ENCODE data around the gene STXBP5L.
"Not testable (repeated sequence)": the region's sequence is repeated elsewhere in the genome, so short reads cannot be mapped to it uniquely, and the experiment has no call there.

Gene STXBP5L

DNA sequence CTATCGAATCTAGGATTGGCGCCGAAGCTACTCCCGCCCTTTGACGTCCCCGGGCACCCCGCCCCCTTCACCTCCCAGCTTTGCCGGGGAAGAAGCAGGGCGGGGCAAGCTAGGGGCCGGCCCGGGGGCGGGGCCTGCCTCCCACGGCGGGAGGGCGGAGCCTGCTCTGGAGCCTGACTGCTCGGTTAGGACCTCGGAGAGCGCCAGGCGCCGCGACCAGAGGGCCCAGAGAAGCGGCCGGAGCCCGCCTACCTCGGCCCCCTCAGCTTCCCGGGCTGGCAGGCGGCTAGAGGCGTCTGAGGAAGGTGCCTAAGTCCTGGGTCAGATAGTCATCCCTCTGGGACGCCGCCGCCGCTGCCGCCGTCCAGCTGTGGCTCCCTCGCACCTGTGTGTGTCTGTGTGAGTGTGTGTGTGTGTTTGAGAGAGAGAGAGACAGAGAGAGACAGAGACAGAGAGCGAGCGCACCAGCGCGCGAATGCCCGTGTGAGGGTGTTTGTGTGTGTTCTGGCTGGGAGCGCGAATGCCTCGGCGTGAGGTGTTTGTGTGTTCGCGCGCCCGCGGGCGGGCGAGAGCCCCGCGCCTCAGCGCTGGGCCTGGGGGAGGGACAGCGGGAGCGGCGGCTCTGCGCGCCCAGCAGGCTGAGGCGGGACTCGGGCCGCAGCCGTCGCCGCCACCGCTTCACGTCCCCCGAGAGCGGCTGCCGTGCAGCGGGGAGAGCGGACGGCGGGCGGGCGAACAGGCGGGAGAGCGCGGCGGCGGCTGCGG lies at the start of gene STXBP5L:
Gene STXBP5L (plus strand): TSS at position 176 of the 765 bp plus-strand sequence. CDS start 1,374 bp downstream, outside the sequence.
- no peak for DNase-seq

DNA sequence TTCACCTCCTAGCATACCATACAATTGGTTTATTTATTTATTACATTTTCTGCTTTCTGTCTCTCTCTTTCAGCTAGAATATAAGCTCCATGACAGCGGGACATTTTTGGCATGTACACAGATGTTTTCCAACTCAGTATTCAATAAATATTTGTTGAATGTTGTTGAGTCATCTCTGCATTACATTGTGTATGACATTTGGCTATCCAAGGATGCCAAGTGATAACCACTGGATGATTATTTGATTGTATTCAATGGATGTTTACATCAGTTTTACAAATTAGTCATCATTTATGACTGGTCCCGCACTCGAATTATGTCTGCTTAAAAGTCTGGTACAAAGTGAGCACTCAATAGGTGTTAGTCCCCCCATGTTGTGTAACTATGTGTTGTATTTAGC lies 49.5 kb upstream of the STXBP5L start:
- no peak for DNase-seq

DNA sequence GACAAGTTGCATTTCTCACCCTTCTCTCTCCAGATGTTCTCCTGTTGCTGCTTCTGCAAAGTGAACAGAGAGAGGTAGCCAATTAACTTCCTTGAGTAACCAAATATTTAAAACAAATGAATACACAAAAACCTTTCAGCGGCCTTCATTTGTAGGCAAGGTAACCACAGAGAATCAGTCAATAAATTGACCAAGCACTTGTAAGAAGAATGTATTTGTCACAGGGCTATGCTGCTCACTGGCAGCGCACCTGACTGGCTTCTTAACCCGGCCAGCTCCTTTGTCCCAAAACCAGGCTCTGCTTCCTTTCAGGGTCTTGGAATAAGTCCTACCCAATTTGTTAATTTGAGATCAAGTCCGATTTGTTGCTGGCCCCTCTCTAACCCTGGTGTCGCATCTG lies 43.5 kb upstream of the STXBP5L start:
- no peak for DNase-seq

DNA sequence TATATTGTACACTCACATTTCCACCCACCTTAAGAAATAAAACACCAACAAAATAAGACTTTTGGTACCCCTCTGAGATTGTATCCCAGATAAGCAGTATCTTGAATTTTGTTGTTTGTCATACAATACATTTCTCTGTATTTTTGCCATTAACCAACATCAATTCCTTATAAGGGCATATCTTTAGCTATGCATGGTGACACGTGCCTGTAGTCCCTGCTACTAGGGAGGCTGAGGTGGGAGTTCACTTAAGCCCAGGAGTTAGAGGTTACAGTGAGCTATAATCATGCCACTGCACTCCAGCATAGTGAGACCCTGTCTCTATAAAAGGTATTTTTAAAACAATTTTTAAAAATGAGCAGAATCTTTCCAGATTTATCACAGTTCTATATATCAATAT lies 32.5 kb upstream of the STXBP5L start:
- DNase-seq: no peak

DNA sequence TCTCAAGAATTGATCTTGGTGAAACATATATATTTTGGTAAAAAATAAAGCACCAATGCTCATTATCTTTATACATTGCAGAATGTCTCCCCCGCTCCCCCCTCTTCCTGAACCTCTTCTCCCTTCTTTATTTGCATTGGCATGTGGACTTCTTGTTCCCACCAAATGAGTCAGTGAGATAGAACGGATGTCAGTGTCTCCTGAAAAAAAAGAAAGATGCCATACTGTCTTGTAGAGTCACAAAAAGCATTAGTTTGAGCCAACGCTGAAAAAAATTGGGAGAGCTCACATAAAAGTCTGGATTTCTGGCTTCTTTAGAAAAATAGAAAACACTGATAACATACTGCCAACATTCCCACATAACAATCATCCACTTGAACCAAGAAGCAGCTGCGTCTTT lies 32.0 kb upstream of the STXBP5L start:
- DNase-seq: no peak

DNA sequence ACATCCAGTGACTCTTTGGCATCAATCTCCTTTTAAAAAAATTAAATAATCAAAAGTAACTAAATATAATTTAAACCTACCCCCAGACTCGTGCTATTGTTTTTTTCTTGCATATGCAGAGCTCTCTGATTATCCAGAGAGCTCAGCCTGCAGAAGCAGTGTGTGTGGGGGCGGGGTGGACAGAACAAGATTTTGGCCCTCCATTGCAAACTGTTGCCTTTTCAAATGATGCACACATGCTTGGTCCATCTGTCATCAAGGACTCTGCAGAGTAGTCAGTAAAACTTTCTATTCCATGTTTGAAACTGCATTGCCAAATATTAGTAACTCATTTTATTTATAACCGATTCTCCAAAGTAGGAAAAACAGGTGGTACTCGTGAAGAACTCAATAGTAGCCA lies 28.6 kb upstream of the STXBP5L start:
- DNase-seq: no peak

DNA sequence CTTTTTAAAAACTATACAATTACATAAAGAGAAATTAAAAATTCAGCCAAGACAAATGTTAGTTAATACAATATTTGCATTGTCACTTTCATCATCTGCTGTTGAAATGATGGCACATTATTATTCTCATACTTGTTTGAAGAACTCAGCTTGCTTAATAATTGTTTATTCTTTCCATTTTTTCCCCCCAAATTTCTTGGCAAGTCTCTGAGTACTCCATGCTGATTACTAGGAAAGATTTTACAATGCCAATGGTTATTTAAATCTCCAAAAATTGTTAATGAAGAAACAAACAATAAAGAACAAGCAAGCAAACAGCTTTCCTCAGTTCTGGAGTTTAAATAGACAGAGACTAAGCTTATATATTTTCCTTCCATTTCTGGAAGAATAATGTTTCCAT lies 15.1 kb upstream of the STXBP5L start:
- no peak for DNase-seq

DNA sequence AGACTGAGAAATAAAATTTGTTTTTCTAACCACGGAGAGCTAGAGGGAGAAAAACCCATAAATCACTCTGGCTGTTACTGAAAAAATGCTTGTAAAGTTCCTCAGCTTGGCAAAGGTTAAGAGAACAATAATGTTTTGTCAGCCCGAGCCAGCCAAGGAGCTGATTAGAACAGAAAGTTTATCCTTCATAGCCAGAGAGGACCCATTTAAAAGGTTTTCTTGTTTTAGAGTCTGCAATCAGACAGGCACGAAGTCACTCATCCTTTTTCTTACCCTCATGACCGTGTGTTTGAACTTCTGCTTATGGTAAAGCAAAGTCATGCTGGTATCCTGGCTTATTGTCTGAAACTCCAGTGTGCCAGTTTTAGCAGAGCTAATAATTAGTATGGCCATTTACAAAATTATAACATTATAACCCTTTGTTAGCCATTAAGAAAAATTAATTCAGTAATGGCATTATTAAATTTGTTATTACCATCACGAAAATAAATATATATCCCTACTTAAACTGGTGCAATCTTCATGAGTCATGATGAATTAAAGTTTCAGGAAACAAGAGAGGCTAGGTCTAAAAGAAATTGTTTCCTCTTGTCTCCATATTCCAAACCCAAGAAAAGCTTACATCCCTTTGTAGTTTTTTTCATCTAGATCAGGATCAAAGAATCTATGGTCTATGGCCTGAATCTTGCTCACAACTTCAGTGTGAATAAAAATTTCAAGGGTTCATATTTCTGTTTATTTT lies 13.5 kb upstream of the STXBP5L start:
- DNase-seq: no peak

DNA sequence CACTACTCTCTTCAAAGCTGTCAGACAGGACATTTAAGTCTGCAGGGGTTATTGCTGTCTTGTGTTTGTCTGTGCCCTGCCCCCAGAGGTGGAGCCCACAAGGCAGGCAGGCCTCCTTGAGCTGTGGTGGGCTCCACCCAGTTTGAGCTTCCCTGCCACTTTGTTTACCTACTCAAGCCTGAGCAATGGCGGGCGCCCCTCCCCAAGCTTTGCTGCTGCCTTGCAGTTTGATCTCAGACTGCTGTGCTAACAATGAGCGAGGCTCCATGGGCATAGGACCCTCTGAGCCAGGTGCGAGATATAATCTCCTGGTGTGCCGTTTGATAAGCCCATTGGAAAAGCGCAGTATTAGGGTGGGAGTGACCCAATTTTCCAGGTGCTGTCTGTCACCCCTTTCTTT lies 6.3 kb upstream of the STXBP5L start:
- not testable (repeated sequence) for DNase-seq

DNA sequence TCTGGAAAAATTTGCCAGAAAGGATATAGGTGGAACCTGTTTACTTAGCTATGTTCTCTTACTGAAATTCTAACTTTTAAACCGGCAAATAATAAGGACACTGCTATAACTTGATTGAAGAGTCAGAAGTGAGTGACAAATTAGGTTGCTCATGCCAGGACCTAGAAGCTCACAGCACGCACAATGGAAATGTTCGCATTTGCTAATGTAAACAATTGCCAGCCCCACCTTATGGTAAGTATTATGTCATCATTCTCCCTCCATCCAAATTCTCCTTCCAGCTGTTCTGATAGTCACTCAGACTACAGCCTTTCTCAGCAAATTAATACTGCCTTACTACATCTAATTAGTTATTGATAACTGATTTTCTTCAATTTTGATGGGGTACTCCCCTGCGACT lies 4.8 kb upstream of the STXBP5L start:
- no peak for DNase-seq

DNA sequence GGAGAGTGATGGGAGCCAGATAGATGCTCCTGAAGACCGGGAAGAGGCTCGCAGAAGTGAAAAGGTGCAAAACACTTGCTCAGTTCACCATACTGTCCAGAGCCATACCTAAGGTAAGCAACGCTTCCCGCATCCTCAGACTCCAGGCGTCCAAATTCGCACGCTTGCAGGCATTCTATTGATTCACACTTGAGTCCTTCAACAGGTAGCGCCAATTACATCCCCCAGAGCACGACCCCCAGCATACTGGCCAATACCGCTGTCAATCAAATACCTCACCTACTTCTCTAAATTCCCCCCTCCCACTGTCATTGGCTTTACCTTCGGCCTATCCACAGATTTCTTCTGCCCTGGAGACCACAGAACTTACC lies 361 bp upstream of the STXBP5L start:
- DNase-seq: no peak

DNA sequence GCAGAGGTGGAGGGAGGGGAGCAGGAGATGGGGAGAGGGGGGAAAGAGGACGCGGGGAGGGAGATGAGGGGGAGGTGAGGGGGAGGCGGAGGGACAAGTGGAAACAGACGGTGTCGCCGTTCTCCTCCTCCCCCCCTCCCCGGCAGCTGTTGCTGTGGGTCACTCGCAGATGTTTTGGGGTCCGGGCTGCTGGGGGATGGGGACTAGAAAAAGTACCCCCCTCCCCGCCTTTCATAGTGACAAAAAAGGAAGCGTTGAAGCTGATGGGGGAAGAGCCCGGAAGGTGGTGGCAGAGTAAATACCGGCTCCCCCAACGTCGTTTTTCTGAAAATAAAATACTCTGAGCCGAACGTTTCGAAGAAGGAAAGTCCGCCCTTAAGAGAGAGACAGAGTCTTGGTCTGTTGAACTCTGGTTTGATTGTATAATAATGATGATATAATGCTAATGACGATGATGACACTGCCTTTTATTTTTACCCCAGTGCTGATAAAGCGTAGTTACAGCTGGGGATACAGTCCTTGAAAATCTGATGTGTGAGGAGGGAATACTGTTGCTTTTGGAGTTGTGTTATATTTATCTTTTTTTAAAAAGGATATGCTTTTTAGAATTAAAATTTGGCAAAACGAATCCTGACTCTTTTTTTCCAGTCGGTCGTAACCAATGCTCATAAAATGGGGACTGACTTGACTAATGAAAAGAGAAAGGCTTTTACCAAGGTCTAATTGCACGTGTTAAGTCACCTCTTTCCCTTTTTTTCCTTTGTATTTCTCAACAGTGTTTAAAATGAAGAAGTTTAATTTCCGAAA lies 993 bp downstream of the STXBP5L start:
- DNase-seq: no peak

DNA sequence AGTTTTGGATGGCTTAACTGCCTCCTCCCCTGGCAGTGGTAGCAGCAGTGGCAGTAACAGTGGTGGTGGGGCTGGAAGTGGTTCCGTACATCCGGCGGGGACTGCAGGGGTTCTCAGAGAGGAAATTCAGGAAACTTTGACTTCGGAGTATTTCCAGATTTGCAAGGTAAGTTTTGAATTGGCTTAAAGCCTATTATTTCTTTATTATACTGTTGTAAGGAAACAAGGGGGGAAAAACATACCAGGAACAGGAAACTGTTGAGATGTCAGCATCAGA lies 1.5 kb downstream of the STXBP5L start:
- no peak for DNase-seq

DNA sequence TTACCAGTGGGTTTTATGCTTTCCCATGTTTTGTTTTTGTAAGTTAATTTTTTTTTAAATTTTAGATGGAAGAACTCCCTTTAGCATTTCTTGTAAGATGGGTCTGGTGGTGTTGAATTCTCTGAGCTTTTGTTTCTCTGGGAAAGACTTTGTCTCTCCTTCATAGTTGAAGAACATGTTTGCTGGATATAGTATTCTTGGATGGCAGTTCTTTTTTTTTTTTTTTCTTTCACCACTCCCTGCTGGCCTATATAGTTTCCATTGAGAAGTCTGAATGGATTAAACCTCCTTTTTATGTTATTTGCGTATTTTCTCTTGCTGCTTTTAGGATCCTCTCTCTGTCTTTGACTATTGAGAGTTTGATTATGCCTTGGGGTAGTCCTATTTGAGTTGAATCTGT lies 18.1 kb downstream of the STXBP5L start:
- DNase-seq: no peak

DNA sequence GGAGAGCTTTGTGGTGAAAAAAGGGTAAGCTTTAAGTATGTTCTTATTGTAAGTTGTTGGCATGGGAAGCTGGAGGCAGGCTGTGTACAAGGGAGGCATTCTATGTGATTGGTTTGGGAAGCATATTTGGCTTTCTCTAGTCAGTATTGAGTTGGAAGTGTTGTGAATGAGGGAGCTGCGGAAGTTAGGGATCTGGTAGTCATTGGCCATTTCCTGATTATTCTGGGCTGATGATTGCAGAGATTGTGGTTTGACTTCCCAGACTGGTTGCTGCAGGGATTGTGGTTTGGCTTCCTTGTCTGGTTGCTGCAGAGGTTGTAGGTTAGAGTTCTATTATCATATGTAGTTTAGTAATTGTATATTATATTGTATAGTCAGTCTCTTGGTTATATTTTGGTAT lies 21.0 kb downstream of the STXBP5L start:
- DNase-seq: no peak

DNA sequence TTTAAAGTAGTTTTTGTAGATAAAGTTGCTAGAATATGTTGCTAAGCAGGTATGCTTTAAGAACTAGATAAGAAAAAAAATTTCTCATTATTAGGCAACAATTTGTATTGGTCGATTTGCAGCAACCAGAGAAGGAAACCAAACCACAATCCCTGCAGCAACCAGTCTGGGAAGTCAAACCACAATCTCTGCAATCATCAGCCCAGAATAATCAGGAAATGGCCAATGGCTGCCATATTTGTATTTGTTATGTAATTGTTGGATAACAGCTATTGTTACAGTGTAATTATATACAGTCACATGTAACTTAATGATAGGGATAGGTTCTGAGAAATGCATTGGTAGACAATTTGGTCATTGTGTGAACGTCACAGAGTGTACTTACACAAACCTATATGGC lies 23.6 kb downstream of the STXBP5L start:
- no peak for DNase-seq

DNA sequence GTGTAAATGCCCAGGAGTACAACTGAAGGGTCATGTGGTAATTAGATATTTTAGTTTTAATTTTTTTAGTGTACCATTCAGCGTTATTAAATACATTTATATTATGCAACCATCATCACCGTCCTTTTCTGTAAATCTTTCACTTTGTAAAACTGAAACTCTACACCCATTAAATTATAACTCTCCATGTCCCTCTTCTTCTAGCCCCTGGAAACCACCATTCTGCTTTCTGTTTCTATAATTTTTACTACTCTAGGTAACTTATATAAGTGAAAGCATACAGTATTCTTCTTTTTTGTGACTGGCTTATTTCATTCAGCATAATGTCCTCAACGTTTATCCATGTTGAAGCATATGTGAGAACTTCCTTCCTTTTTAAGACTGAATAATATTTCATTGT lies 48.1 kb downstream of the STXBP5L start:
- no peak for DNase-seq

DNA sequence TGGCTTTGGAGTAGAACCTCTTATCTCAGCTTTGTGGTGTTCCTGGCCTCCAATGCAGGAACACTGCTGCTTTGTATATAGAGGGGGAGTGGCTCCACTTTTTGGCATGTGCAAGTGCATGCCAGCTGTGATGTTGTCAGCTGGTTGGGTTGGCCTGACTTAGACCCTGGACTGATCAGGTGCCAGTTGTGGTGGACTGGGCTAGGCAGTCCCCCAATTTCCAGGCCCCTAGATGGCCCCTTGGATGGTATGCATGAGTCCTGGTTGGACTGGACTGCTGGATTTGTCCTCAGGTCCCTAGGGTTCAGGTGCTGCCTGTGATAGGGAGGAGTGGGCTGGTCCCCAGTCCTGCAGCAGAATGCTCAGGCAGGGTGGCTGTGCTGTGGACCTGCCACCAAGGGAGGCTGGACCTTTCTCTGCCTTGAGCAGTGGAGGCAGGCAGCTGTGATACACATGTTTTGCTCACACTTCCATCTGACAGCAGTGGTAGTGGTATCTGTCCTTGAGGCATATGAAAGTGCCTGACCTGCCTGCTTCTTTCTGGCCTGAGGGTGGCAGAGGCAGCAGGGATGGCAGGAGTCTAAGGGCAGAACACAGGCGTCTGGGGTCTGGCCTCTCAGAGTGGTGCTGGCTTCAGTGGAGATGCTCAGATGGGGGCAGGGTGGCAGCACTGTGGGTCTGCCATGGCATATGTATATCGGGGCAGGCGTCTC lies 74.8 kb downstream of the STXBP5L start:
- no peak for DNase-seq

DNA sequence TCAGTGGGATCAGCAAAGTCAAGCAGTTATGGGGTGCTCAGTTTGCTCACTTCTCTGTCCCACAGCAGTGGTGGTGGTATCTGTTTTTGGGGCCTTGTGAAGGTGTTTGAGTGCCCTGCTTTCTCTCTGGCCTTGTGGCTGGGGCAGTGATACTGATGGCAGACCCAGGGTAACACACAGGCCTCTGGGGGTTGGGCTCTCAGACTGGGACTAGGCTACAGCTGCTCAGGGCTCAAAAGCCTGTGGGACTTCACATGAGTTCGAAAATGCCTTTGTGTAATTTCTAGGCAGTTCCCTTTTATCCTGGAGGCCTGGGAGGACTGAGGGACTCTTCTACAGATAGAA lies 75.3 kb downstream of the STXBP5L start:
- no peak for DNase-seq

DNA sequence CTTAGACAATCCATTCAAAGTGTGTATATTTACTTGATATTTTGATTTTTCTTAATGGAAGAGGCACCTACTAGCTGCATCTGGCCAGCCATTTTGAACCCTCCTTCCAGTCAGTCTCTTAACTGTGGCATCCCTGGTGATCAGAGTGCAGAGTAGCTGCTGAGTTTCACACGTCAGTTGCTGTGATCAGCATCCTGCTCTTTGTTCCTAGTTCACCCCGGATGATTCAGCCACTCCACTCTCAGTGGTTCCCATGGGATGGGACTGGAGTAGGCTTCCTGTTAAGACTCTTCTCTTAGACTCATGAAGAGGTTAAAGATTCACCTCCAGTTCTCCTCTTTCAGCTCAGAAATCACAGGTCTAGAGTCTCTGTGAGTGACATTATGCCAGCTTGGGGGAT lies 75.8 kb downstream of the STXBP5L start:
- no peak for DNase-seq

DNA sequence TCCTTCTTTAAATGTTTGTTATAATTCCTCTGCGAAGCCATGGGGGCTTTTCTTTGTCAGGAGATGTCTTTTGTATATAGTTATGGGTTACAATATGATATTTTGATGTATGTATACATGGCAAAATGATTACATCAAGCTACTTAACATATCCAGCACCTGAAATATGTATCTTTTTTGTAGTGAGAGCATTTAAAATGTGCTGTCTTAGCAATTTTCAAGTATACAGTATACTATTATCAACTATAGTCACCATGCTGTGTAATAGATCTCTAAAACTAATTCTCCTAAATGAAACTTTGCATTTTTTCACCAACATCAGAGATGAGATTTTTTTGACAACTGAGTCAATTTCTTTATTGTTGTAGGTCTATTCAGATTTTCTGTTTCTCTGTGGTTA lies 77.2 kb downstream of the STXBP5L start:
- DNase-seq: no peak

DNA sequence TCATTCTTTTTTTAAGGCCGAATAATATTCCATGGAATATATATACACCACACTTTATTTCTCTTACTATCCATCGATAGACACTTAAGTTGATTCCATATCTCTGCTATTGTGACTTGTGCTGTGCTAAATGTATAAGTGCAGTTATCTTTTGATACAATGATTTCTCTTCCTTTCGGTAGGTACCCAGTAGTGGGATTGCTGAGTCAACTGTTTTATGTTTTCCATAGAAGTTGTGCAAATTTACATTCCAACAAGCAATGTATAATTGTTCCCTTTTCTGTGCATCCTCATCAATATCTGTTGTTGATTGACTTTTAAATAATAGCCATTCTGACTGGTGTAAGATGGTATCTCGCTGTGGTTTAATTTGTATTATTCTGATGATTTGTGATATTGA lies 81.0 kb downstream of the STXBP5L start:
- no peak for DNase-seq

DNA sequence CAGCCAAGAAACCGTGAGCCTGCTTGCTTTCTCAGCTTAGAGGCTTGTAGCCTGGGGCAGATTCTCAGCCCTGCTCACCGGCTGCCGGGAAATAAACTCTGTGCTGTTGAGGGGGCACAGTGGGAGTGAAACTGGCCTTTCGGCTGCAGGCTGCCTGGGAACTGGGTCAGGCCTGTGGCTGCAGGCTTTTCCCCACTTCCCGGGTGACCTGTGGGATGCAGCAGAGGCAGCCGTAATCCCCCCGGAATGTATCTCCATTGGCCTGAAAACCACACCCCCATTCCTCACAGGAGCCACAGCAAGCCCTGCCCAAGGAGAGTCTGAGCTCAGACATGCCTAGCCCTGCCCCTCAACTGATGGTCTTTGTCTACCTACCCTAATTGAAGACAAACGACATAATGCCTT lies 110.9 kb downstream of the STXBP5L start:
- DNase-seq: no peak

DNA sequence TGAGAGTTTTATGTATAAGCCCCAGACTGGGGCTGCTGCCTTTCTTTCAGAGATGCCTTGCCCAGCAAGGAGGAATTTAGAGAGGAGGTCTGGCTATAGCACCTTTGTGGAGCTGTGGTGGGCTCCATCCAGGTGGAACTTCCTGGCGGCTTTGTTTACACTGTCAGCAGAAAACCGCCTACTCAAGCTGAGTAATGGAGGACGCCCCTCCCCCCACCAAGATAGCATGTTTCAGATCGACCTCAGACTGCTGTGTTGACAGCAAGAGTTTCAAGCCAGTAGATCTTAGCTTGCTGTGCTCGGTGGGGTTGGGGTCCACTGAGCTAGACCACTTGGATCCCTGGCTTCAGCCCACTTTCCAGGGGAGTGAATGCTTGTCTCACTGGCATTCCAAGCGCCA lies 155.6 kb downstream of the STXBP5L start:
- no peak for DNase-seq

Measured in CD4-positive, alpha-beta T cell treated with Interleukin-17A for 1 hour (primary cell).